DOHH2 (cell line): ENCODE data around the gene ZBTB38.

ENCODE experiments used
- H3F3A ChIP-seq: fragments of 200-600 bp; sonication (generic), shearing (Covaris generic); 2 replicates; pipeline ENCODE4 v1.6.0; 2016; ENCODE audit warnings: antibody characterized with exemption, mild to moderate bottlenecking; ENCODE audit not compliant: control insufficient read depth, insufficient read depth
- H3K27ac ChIP-seq: fragments of 200-600 bp; sonication (generic); 2 replicates; pipeline ENCODE4 v1.5.1; 2014; ENCODE audit warnings: low read depth, mild to moderate bottlenecking, low read length, moderate library complexity
- H3K27me3 ChIP-seq: fragments of 200-600 bp; sonication (generic); 2 replicates; pipeline ENCODE4 v1.6.1; 2014; ENCODE audit warnings: mild to moderate bottlenecking, low read length, mixed read lengths; ENCODE audit not compliant: control insufficient read depth
- H3K36me3 ChIP-seq: fragments of 200-600 bp; sonication (generic); 2 replicates; pipeline ENCODE4 v1.6.1; 2014; ENCODE audit warnings: mild to moderate bottlenecking, low read length, moderate library complexity, mixed read lengths; ENCODE audit not compliant: control insufficient read depth
- H3K4me1 ChIP-seq: fragments of 200-600 bp; sonication (generic); 2 replicates; pipeline ENCODE4 v1.6.1; 2014; ENCODE audit warnings: mild to moderate bottlenecking, low read length, mixed read lengths; ENCODE audit not compliant: control insufficient read depth
- H3K4me2 ChIP-seq: fragments of 200-600 bp; sonication (generic); 2 replicates; pipeline ENCODE4 v1.6.0; 2014; ENCODE audit warnings: mild to moderate bottlenecking, low read length, moderate library complexity
- H3K4me3 ChIP-seq: fragments of 200-600 bp; sonication (generic); 2 replicates; pipeline ENCODE4 v1.5.1; 2014; ENCODE audit warnings: mild to moderate bottlenecking, low read length, mixed read lengths
- H3K79me2 ChIP-seq: fragments of 200-600 bp; sonication (generic); 2 replicates; pipeline ENCODE4 v1.6.1; 2014; ENCODE audit warnings: mild to moderate bottlenecking, low read length, mixed read lengths; ENCODE audit not compliant: control insufficient read depth
- H3K9me2 ChIP-seq: fragments of 200-600 bp; sonication (generic); replicated peaks from 2 replicates; pipeline ENCODE4 v1.6.1; 2014; ENCODE audit warnings: mild to moderate bottlenecking, low read length, mixed read lengths; ENCODE audit not compliant: control insufficient read depth
- H3K9me3 ChIP-seq: fragments of 200-600 bp; sonication (generic); 2 replicates; pipeline ENCODE4 v1.6.1; 2014; ENCODE audit warnings: antibody characterized with exemption, low read length, mixed read lengths; ENCODE audit not compliant: control insufficient read depth, insufficient read depth
- H4K20me1 ChIP-seq: fragments of 200-600 bp; sonication (generic); 2 replicates; pipeline ENCODE4 v1.6.0; 2014; ENCODE audit warnings: low read depth, mild to moderate bottlenecking, antibody characterized with exemption, low read length, moderate library complexity; ENCODE audit not compliant: control insufficient read depth, insufficient read depth
- EZH2phosphoT487 ChIP-seq: fragments of 200-600 bp; sonication (generic); IDR thresholded peaks from 2 replicates; pipeline ENCODE4 v1.6.1; 2017; ENCODE audit warnings: borderline replicate concordance, mild to moderate bottlenecking, antibody characterized with exemption, low read length, moderate library complexity, mixed read lengths
- TF ChIP-seq, protein P1 (sequence below): fragments of 200-600 bp; sonication (generic); IDR thresholded peaks from one replicate; pipeline ENCODE4 v1.5.1; 2014; ENCODE audit warnings: antibody characterized with exemption, mild to moderate bottlenecking, low read depth, low read length; ENCODE audit not compliant: poor library complexity, severe bottlenecking

ZBTB38 gene

DNA sequence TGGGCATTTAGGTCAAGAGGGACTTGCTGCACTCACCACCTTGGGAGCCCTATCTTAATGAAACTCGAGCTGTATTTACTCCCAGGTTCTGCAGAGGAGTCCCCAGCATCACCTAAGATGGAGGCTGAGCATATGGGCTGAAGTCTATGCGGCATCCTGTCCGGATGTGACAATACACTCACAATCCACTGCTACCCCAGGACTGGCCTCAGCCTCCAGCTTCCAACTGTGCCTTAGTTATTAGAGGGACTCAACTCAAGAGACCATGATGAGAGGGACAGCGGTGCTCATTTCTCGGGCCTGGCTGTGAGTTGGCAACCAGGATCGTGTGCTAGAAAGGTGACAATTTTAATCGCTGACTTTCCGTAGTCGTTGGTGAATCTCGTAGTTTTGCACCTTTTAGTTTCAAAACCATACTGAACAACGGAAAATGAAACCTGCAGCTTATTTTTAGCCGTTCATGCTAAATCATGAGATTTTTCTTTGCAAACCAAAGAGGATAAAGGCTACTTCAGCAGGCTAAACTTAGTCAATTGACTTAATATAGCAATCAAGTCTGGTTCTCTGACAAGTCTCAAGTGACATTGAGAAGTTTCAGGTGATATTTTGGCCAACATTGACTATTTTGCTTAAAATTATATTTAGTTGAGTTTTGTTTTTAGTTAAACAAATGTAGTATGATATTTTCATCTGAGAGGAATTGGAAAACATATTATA, 11.1 kb downstream of the ZBTB38 start:
- Histone ChIP-seq H3K4me2 (peak overlapping the region; percentile 38), H3K27me3 (no peaks in the 10 kb centered on the region), H3K79me2 (no peaks in the 10 kb centered on the region), H3K27ac (peak overlapping the region; percentile 42), H3K9me3 (no peaks in the 10 kb centered on the region), H3F3A (no peaks in the 10 kb centered on the region), H4K20me1 (no peaks in the 10 kb centered on the region), H3K4me3 (peak overlapping the region; percentile 18; the same call in 1 of the 2 replicates), H3K9me2 (no peaks in the 10 kb centered on the region), H3K36me3 (no peaks in the 10 kb centered on the region), H3K4me1 (peaks cover 53% of the 10 kb centered on the region)
- TF ChIP-seq, protein P1, sequence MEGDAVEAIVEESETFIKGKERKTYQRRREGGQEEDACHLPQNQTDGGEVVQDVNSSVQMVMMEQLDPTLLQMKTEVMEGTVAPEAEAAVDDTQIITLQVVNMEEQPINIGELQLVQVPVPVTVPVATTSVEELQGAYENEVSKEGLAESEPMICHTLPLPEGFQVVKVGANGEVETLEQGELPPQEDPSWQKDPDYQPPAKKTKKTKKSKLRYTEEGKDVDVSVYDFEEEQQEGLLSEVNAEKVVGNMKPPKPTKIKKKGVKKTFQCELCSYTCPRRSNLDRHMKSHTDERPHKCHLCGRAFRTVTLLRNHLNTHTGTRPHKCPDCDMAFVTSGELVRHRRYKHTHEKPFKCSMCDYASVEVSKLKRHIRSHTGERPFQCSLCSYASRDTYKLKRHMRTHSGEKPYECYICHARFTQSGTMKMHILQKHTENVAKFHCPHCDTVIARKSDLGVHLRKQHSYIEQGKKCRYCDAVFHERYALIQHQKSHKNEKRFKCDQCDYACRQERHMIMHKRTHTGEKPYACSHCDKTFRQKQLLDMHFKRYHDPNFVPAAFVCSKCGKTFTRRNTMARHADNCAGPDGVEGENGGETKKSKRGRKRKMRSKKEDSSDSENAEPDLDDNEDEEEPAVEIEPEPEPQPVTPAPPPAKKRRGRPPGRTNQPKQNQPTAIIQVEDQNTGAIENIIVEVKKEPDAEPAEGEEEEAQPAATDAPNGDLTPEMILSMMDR = no peak
- no peak for TF ChIP-seq EZH2phosphoT487

DNA sequence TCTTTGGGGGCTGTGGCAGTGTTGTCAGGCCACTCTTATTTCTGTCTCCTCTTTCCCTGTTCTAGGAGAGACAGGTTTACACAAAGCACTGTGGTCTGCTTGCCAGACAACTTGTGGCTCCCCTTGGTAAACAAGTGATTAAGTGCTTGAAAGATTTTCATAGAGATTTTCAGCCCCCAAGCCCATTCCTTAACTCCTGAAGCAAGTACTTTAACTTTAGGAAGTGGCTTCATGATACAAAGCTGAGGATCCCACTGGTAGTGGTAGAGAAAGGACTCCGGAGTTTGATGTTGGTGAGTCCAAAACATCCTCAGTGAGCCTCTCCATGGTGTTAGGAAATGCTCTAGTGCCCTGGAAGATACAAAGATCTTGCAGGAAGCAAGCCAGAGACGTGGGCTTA, 12.0 kb downstream of the ZBTB38 start:
- Histone ChIP-seq H3K27ac (peak overlapping the region; percentile 42), H3F3A (no peaks in the 10 kb centered on the region), H3K27me3 (no peaks in the 10 kb centered on the region), H3K36me3 (no peaks in the 10 kb centered on the region), H3K79me2 (no peaks in the 10 kb centered on the region), H3K4me2 (peak overlapping the region; percentile 38), H3K4me1 (peaks cover 62% of the 10 kb centered on the region), H3K4me3 (no peak overlapping the region), H3K9me3 (no peaks in the 10 kb centered on the region), H4K20me1 (no peaks in the 10 kb centered on the region), H3K9me2 (no peaks in the 10 kb centered on the region)
- no peak for TF ChIP-seq EZH2phosphoT487
- TF ChIP-seq, protein P1 = no peak

DNA sequence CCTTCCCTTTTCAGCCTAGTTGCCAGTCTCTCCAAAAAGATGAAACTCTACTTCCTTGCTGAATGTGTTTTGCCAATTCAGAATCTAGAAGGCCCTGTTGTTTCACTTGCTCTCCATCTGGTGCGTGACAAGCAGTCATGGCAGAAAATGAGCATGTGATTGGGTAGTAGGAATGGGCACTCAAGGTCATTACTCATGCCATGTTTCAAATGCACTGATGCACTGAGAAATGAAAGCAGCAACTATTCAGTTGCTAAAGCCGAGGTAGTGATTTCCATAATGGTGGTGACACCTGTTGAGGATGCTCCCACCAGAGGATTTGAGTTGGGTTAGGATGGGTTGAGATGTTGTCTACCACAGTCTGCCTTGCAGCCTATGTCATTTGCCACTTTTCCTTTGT, 12.7 kb downstream of the ZBTB38 start:
- no peak overlapping the region for H3K4me3 ChIP-seq
- no peaks in the 10 kb centered on the region for H3K36me3 ChIP-seq
- no peaks in the 10 kb centered on the region for H3K9me2 ChIP-seq
- peaks cover 61% of the 10 kb centered on the region for H3K4me1 ChIP-seq
- no peaks in the 10 kb centered on the region for H3K27me3 ChIP-seq
- H3K79me2 ChIP-seq = no peaks in the 10 kb centered on the region
- TF ChIP-seq, protein P1 = no peak
- no peak for TF ChIP-seq EZH2phosphoT487
- no peaks in the 10 kb centered on the region for H3F3A ChIP-seq
- H4K20me1 ChIP-seq = no peaks in the 10 kb centered on the region
- H3K27ac ChIP-seq = no peak overlapping the region
- H3K4me2 ChIP-seq = no peak overlapping the region; the same call in 1 of the 2 replicates
- H3K9me3 ChIP-seq = no peaks in the 10 kb centered on the region
